T-helper 1 cell (primary cell): ENCODE data around the gene ERI2.
A peak's percentile ranks its signal among the peaks of the same experiment; 100 is the strongest.
"Not testable (repeated sequence)": the region's sequence is repeated elsewhere in the genome, so short reads cannot be mapped to it uniquely, and the experiment has no call there.

Experiments used
- DNase-seq, 5 donors: peaks; one replicate each; pipeline ENCODE4 v3.0.0-alpha.2; 2012 to 2020

ERI2 gene

DNA sequence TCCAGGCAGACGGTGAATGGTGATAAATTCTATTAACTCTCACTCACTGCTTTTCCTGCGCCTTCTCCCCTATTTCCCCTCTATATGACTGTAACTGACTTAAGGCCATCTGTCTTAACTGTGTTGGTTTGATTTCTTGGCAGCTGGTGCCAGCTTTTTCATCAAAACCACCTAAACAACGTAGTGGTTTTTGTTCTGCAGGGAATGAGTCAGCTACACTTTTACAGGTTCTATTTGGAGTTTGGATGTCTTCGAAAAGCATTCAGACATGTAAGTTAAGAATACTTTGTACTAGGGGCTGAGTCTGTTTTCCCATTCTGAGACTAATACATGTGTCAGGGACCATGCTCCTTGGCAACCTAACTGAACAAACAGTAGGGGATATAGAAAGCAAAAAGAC, 8.5 kb upstream of the ERI2 start:
- DNase-seq, result peak in 1 of 5 donors; percentile 70

DNA sequence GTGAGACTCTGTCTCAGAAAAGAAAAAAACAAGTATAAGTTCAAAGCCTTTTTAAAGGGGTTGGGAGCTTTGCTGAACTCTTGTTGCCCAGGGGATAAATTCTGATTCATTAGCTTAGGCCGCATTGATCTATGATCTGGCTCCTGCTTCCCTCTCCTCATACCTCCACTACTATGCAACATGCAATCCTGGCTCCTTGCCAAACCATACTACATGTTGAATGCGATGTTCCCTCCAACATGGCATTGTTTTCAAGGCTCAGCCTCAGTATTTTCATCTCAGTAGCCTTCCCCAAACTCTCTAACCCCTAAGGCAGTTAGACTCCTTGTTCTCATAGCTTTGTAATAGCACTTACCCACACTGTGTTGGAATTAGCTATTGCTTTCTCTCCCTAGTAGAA, 6.2 kb upstream of the ERI2 start:
- DNase-seq, result no peak

DNA sequence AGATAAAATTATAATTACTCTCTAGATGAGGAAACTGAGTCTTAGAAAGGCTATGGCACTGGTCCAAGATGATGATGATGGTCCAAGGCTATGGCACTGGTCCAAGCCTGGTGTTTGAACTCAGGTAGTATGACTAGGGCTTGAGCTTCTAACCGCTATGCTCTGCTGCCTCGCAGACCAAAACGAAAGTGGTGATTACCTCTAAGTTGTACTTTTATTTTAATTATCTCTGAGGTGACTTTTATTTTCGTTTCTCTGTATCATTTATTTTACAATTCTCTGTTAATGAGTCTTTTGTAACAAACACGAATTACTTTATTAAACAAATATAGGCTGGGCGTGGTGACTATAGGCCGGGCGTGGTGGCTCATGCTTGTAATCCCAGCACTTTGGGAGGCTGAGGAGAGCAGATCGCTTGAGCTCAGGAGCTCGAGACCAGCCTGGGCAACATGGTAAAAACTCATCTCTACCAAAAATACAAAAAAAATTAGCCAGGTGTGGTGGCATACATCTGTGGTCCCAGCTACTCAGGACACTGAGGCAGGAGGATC, 5.7 kb upstream of the ERI2 start:
- no peak for DNase-seq

DNA sequence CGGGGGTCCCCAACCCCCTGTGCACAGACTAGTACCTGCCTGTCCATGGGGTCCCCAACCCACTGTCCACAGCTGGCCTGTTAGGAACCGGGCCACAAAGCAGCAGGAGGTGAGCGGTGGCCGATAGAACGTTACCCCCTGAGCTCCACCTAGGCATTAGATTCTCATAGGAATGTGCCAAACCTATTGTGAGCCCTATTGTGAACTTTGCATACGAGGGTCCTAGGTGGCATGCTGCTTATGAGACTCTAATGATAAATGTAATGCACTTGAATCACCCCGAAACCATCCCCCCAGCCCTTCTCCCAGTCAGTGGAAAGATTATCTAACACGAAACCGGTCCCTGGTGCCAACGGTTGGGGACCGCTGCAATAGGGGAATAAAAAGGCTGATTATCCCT, 1.6 kb upstream of the ERI2 start:
- DNase-seq, result no peak

DNA sequence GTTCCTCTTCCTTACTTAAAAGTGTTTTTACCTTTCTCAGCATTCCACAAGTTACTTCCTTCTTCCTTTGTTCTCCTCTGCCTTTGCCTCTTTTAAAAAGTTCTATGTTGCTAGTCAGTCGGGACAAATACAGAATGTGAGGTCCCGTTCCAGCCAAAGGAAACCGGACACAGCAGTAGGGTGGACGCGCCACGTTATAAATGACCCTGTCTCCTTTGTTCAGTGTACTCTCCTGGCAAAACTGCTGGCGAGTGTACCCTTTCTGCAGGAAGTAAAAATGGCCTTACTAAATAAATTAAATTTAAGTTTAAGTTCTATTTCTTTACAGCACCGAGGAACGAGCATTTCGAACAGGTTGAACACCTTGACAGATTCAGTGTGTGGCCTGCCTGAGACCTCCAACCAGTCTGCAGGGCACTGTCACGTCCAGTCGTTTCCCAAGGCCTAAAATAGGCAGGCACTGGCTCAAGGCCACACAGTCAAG, 546 bp downstream of the ERI2 start:
- not testable (repeated sequence) for DNase-seq

DNA sequence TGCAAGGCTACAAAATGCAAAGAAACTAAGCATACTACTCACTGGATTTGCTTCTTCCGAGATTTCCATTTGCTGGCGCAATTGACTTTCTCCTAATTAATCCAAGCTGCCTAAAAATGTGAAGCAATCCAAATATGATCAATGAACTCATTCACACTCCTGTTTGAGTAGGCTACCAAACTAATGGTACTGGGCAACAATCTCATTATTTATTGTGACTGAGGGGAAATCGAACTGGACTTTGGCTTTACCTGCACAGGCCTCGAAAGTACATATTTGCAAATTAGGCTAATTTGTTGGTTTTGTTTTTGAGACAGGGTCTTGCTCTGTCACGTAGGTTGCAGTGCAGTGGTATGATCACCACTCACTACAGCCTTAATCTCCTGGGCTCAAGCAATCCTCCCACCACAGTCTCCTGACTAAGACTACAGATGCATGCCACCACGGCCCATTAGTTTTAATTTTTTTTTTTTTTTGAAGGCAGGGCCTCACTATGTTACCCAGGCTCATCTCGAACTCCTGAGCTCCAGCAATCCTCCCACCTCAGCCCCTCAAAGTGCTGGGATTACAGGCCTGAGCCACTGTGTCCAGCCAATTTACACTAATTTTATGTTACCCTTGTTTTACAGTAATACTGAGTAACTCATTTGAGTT, 2.6 kb downstream of the ERI2 start:
- DNase-seq, result no peak

DNA sequence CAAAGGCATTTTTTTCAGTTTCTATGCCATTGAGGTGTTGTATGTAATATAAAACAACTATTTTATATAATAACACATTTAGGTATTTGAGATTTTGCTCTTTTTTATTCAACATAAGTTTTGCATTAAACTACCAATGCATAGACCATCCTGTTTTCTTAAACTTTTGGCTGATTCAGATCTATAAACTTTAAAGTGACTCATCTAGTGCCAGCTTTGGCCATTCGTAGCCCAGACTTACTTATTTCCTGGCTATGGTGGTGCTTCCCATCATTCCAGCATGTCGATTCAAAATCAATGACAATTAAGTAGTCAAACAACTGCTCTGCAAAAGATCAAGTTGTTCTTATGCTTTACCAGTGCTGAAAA, 3.1 kb downstream of the ERI2 start:
- DNase-seq, result no peak

DNA sequence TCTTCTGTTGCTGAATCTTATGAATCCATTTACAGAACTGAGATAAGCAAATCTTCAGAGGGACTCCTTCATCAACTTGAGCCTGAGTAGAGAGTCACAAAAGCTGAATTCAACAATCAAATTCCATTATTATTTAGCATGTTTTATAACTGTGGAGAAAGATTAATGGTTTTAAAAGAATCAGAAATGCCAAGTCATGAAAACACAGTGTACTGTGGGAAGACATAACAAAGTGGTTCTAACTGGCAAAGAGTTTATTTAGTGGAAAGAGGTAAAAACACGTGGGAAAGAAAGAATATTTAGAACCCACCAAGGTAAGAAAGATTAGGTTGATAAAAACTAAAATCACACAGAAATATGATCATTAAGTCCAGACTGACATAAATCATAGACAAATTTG, 5.0 kb downstream of the ERI2 start:
- DNase-seq, result no peak

DNA sequence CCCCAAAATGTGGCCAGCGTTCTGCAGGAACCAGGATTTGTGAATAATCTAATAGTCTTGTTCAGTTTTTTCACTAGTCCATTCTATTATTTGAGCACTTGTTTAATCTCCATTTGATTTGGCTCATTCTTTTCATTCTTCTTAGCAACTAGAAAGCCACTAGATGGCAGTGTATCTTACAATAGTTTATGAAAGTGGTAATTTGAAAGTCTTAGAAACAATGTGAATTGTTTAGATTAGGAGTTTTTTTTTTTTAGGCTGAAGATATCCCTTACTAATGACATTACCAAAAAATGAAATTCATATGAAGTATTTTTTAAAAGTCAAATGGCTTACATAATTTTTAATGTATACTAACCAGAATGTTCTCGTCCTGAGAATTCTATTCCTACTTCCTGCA, 6.7 kb downstream of the ERI2 start:
- DNase-seq, result peak in 1 of 5 donors; percentile 8

DNA sequence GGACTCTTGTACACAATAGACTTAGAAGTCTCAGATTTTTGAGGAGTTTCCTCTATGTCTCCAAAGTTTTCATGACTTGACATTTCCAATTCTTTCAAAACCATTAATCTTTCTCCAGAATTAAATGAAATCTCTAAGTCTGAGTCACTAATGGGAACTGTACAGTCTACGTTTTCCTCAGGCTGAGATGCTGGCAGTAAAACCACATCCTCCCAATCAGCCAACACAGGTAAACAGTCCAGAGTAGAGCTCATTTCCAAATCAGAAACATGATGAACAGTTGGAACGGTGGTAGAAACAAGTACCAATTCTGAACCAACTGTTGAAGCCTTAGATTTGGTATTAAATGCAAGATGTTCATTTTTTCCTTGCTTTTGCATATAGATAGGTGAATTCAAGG, 7.9 kb downstream of the ERI2 start:
- no peak for DNase-seq

DNA sequence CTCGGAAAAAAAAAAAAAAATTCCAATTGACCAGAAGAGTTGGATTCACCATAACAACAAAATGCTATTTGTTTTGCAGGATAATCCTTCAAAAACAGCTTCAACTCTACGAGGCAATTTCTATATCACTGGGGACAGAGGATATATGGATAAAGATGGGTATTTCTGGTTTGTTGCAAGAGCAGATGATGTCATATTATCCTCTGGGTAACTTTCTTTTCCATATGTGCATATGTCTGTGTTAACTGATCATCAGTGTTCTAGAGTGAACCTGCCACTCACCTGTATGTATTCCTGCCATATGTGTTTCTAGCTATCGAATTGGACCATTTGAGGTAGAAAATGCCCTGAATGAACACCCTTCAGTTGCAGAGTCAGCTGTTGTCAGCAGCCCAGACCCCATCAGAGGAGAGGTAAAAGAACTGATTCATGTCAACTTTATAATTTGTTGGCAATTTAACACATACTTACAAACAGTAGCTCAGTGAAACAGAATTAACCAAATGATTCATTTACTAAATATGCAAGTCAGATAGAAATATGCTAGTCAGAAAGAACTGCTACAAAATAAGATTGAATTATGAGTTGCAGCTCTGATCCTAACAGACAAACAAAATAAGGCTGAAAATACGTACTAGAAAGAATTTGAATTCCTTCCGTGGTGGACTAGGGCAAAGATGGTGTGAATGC, 14.2 kb downstream of the ERI2 start:
- no peak for DNase-seq

DNA sequence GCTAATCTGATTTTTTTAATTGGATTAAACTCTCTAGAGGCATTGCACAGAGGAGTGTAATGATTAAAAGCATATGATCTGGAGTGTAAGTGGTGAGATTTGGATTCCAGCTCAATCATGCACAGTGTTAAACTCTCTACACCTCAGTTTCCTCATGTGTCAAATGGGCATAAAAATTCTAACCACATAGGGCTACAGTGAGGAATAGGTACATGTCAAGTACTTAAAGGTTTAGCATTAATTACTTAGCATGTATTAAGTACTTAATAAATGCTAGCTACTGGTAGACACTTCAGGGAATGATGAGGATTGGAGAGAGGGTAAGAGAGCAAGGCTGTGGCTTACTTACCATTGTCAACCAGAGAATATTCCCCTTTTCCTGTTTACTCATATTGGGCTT, 17.1 kb downstream of the ERI2 start:
- DNase-seq, result no peak

DNA sequence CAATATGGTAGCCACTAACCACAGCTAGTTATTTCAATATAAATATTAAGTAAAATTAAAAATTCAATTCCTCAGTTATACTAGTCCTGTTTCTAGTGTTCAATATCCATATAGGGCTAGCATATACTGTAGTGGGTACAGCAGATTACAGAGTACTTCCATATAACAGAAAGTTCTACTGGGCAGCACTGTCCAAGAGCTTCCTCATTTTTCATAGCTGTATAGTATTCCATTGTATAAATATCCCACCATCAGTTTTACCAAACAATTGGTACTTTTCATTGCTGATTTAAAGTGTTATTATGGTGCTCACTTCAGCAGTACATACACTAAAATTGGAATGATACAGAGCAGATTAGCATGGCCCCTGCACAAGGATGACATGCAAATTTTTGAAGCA, 22.1 kb downstream of the ERI2 start:
- no peak for DNase-seq

DNA sequence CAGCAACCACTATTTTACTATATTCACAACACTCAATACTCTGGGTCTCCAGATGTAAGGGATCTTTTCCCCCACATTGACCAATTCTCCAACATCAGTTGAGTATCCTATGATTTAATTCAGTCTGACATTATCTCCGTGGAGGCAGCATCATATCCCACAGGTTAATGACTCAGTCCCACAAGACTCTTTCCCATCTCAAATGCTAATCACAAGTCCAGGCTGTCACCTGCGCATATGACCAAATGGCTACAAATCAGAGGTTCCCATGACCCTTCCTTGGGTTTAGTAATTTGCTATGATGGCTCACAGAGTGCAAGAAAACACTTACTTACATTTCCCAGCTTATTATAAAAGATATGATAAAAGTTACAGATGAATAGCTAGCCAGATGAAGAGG, 23.8 kb downstream of the ERI2 start:
- no peak for DNase-seq

DNA sequence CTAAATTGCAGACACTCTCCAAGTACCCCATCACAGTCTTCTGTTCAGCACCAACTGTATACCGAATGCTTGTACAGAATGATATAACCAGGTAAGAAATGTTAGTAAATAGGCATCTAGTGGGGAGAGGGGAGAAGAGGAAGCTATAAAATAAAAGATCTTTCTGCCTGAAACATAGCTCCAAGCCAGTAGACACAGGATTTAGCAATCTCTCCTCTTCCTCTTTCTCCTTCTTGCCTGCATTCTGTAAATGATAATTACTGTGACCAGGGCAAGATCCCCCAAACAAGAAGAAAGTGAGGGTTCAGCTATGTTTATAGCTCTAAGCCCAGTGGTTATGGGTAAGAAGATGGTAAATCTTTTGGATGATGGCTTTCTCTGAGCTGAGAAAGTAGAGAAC, 24.6 kb downstream of the ERI2 start:
- DNase-seq, result no peak

DNA sequence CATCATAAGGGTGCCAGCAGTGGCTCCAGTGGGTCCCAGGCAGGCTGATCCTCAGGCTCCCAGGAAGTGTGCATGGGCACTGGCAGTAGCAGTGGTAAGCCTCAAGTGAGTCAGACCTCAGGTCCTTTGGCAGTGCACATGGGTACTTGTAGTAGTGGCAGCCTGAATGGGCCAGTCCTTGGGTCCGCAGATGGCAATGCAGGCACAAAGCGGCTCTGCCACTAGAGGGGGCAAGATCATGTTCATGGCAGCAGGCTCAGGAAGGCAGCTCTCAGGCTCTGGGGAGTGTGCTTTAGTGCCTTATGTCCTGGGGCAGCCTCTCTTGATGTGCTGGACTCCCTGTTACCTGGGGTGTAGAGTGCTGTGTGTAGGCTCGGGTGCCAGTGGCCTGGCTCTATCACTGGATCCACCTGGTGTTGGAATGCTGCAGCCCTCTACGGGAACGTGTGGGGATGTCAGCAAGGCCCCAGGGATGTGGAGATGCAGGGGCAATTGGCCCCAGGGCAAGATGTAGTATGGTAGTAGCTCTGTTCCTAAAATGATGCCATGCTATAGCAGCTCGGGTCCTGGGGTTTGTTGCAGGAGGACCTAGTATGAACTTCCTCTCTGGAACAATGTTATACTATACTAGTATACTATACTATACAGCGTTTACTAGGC, 31.4 kb downstream of the ERI2 start:
- peak; percentile 13 to 62 (median 31) for DNase-seq

DNA sequence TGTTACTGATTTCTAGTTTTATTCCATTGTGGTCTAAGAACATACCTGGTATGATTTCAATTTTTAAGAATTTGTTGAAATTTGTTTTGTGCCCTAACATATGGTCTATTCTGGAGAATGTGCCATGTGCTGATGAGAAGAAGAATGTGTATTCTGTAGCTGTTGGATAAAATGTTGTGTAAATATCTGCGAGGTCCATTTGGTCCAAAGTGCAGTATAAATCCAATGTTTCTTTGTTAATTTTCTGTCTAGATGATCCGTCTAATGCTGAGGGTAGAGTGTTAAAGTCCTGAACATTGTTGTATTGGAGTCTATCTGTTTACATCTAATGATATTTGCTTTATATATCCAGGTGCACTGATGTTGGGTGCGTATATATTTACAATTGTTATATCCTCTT, 32.6 kb downstream of the ERI2 start:
- no peak for DNase-seq

DNA sequence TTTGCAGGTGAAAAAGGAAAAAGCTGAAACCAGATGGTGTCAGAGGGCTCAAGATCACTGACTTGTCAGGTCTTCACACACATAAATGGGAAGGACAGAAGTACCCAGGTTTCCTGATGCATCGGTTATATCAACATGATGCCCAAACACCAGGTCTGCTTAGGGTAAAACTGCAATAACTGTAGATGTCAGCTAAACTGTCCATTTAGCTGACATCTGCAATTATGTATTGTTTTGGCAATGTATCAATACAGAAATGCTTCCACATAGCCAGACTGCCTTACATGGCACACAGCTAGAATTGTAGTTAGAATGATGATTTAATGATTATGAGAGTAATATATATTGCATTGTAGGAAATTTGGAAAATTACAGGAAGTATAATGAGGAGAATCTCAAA, 37.5 kb downstream of the ERI2 start:
- DNase-seq, result no peak

DNA sequence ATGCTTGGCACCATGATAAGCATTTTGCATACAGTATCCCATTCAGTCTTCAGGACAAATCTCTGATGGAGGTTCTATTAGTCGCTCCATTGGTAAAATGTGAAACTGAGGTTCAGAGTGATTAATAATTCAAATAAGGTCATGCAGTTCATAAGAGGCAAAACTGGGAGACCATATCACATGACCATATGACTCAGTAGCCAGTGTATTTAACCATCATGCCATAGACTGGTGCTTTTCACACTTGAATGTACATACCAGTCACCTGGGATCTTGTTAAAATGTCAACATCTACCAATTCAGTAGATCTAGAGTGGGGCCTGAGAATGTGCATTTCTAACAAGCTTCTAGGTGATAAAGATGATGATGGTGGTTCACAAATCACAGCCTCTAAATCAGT, 38.2 kb downstream of the ERI2 start:
- DNase-seq, result no peak

DNA sequence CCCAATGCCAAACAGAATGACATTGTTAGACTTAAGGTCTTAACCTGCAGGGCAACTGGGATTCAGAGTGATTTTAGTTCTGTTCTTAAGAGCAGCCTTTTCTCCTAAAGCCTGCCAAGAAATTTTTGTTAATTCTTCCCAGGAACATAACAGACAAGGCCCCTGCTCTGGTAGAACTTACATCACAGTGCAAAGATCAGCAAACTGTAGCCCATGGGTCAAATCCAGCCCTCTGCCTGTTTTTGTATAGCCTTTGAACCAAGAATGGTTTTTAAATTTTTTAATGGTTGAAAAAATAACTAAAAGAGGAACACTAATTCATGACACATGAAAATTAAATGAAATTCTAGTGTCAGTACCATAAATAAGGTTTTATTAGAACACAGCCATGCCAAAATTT, 38.7 kb downstream of the ERI2 start:
- no peak for DNase-seq

DNA sequence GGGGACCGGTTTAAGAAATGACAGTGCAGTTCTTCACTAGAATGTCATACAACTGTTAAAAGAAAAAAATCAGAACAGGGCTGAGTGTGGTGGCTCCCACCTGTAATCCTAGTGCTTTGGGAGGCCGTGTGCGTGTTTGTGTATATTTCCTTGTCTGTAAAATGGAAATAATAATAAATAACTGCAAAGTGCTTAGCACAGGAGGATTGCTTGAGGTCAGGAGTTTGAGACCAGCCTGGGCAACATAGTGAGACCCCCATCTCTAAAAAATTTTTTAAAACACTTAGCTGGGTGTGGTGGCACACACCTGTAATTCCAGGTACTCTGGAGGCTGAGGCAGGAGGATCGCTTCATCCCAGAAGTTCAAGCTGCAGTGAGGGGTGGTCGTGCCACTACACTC, 40.0 kb downstream of the ERI2 start:
- DNase-seq, result no peak

DNA sequence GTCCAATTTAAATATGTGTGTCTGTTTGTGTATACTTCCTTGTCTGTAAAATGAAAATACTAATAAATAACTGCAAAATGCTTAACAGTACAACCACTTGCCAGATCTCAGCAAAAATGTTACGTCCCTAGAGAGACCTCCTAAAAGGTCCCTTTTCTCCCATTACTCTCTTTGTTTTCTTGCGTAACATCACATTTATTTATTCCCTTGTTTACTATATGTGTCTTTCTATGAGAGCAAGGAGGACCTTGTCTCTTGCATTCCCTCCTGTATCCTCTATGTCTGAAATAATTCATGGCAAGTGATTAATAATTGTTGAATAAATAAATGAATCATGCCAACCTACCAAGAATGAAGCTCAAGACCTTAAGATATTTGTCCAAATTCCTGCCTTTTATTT, 40.5 kb downstream of the ERI2 start:
- DNase-seq, result no peak

DNA sequence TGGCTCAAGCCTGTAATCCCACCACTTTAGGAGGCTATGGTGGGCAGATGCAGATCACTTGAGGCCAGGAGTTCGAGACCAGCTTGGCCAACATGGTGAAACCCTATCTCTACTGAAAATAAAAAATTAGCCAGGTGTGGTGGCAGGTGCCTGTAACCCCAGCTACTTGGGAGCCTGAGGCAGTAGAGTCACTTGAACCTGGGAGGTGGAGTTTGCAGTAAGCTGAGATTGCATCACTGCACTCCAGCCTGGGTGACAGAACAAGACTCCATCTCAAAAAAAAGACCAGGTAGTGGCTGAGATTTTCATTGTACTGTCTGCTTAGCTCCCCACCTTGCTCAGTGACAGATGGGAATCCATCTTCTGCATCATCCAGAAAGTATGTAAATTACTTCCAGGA, 41.8 kb downstream of the ERI2 start:
- DNase-seq, result not testable (repeated sequence)
